GM21717 (cell line): ENCODE results near the gene GXYLT2.
A peak's percentile ranks its signal among the peaks of the same experiment; 100 is the strongest.

ENCODE experiments used
- ATAC-seq: cut with Tn5 transposase; IDR thresholded peaks from one replicate; pipeline ENCODE4 v1.9.1; 2021; ENCODE audit warnings: mild to moderate bottlenecking, moderate library complexity; ENCODE audit not compliant: unreplicated experiment

Gene GXYLT2

GRCh38 chr3:72887705-72888545 lies at the start of gene GXYLT2:
Gene GXYLT2, plus strand, starts transcription at chr3:72888046. Its CDS starts 188 bp downstream, at chr3:72888234.
- ATAC-seq, result no peak

GRCh38 chr3:72839057-72839456 lies 48.8 kb upstream of the GXYLT2 start:
- ATAC-seq, result no peak

GRCh38 chr3:72844436-72844993 lies 43.3 kb upstream of the GXYLT2 start:
- no peak for ATAC-seq

- ATAC-seq, result no peak
Observed at GRCh38 chr3:72846166-72846565, 41.7 kb upstream of the GXYLT2 start.

DNA sequence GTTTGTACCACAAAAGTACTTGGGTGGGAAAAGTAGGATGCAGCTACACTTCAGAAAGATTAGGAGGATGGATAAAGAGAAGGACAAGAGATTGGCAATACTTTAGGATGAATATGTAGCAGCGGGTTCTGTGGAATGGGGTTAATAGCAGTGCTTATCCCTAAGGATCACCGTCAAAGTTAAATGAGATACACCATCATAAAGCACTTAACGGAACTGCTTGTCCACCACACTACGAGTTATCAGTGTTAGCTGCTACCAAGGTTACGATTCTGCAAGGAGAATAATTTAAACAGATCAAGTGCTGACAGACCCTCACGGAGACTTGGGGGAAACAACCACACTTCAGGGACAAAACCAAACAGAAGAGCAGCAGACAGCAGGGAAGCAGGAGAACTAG lies 40.6 kb upstream of the GXYLT2 start:
- no peak for ATAC-seq

DNA sequence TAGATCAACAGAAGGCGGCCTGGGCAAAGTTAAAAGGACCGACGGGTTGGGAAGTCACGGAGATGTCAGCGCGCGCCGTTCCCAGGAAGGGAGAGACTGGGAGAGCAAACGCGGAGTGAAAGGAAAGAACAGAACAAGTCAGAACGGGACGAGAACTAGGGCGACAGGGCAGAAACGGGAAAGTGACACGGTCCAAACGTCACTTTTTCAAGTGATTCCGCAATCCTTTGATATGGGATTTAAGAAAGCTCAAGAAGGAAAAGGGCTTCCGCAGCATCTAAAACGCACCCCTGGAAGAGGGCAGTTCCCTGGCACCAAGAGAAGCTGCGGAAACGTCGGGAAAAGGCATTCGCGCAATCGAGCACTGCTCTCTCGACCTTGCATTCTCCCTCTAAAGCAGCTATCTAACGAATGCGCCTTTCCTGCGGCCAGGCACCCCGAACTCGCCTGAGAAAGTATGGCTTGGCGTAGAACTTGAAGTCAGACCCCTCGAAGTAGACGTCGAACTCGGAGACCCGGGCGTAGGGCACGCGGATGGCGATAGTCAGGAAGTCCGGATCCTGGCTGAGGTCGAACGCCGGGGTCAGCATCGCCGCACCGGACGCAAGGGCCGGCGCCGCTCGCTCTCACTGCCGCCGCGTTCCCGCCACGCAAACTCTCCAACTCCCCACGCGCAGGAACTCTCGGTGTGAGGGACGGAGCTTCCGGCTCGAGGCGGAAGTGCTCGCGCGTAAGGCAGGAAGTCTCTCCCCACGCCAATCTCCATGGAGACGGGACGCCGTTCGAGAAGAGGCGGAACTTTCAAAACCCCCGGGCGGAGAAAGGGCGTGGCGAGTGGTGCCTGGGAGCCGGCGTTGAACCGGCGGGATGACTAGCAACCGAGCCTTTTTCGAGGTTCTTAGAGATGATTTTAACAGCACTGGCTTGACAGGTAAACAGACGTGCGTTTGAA lies 39.8 kb upstream of the GXYLT2 start, which contains the start of gene SHQ1:
Gene SHQ1 (minus strand): TSS at position 695 of the 952 bp plus-strand sequence. CDS start 105 bp downstream, at position 590.
- peak; percentile 90 for ATAC-seq

DNA sequence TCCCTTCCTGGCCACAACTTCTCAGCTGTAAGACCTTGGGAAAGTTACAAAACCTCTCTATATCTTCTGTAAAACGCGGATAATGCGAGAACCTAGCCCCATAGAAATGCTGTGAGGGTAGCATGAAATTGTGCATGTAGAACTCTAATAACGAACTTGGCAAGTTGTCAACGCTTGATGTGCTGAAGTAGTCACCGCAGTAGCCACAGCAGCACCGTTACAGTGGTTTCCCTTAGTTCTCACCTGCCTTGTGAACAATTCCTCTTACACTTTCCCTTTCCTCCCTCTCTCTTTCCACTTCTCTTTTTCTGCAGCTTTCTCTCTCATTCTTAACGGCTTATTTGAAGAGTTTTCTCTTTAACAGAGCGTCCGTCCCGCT lies 39.2 kb upstream of the GXYLT2 start:
- peak; percentile 62 for ATAC-seq

DNA sequence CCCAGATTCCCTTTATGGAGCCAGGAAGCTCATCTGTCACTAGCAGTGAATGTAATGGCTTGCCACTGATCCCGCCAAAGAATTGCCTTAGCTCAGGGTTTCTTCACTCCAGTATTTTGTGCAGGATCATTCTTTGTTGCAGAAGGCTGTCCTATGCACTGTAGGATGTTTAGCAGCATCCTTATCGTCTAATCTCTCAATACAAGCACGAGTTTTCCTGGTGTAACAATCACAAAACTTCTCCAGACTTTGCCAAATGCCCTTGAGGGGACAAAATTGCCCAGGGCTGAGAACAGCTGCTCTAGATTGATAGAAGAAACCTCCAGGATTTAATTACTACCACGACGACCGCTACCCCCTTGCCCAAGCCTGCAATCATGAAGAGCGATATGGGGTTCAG lies 32.8 kb upstream of the GXYLT2 start:
- ATAC-seq, result no peak

GRCh38 chr3:72860053-72860452 lies 27.8 kb upstream of the GXYLT2 start:
- ATAC-seq, result no peak

DNA sequence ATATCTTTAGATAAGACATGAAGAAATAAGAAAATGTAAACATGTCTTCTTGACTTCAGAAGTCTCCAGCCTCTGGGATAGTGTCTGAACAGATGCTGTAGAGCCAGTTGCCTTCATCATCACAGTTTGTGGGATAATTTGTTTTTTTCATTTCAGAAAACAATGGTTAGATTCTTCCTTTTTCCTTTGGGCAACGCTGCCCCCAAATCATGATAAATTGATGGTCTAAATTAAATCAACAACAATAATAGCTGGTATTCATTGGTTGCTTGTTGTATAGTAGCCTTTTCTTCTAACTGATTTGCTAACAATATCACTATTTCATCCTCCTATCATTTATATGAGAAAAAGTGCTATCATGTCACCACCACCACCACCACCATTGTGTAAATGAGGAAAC lies 27.0 kb upstream of the GXYLT2 start:
- no peak for ATAC-seq

- no peak for ATAC-seq
Observed at GRCh38 chr3:72862314-72863090, 25.3 kb upstream of the GXYLT2 start.

GRCh38 chr3:72872183-72872582 lies 15.7 kb upstream of the GXYLT2 start:
- no peak for ATAC-seq

DNA sequence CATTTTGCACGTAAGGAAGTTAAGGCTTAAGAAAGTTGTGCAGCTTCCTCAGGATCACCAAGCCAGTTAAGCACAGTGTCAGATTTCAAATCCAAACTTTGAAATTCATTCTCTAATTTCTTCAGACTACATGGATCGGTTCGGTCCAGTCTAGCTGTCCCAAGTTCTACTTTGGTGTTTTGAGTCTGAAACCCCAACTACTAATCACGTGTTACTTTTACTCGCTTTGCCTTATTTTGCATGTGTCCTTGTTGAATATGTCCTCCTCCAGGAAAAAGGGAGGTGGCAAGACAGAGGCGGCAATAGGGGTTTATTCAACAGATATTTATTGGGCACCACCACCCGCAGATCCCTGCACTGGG lies 522 bp upstream of the GXYLT2 start:
- ATAC-seq, result no peak

GRCh38 chr3:72888546-72889309 lies 882 bp downstream of the GXYLT2 start:
- no peak for ATAC-seq

DNA sequence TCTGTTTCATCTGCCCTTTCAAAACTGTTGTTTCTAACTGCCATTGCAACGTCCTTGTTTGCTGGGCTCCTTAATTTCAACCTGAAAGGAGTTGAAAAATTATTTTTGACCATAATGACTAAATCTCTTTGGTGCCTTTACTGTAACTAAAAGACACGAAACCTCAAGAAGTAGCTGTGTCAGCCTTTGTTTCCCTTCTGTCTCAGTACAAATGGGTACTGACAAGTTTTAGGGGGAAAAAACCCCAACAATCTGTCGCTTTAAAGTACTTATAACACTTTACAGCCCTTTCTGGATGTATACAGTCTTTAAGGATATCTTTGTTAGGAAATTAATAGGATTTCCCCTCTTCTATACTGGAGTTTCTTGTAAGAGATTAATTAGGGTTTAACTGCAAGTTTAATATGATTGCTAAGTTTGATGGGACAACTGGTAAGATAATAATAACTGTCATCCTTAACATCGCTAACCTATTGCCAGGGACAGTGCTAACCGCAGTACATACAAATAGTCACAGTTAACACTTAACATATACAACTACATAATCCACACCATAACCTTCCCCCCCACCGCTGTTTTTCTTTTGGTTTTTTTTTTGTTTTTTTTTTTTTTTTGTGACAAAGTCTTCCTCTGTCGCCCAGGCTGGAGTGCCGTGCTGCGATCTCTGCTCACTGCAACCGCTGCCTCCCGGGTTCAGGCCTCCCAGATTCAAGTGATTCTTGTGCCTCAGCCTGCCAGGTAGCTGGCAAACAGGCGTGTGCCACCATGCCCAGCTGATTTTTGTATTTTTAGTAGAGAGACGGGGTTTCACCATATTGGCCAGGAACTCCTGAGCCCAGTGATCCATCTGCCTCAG lies 1.7 kb downstream of the GXYLT2 start:
- ATAC-seq, result no peak

DNA sequence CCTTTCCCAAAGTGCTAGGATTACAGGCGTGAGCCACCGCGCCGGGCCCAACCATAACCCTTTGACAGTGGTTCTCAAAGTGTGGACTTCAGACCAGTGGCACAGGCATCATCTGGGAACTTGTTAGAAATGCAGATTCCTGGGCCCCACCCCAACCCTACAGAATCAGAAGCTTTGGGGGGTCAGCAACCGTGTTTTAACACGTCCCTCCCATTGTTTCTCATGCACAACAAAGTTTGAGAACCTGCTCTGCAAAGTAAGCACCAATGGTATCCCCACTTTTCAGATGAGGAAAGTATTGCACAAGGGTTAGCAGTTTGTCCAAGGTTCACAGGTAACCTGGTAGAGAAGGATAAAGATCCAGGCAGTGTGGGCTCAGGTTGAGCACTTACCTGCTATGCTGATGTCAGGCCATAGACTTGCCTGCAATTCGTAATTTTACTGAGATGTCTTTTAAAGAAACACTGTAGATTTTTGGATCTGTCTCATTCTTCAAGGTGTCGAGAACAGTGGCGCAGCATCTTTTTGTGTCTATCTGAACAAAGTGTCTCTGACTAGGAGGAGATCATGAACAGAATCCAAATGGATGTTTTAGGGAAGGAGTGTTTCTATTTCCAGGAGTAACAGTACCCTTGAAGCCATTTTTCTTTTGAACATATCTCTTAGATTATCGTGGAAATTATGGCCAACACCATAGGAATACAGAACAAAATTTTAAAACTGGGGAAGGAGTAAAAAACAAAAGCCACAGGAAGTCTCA lies 2.5 kb downstream of the GXYLT2 start:
- no peak for ATAC-seq

- no peak for ATAC-seq
Observed at GRCh38 chr3:72891053-72891855, 3.4 kb downstream of the GXYLT2 start.
